GM23248 (cell line): Measurements from ENCODE around the gene DDR1. TPM values are rescaled to one million over a fixed set of nuclear protein-coding genes. Genes with fewer than 3 reads are reported as not detected.

Experiments
- DNase-seq: peaks from one replicate; pipeline ENCODE4 v3.0.0-alpha.2; 2015
- H2AFZ ChIP-seq: fragments of 200-600 bp; sonication (generic); 2 replicates; pipeline ENCODE4 v1.6.1; 2016; ENCODE audit warnings: antibody characterized with exemption
- H3F3A ChIP-seq: fragments of 200-600 bp; sonication (generic); 2 replicates; pipeline ENCODE4 v1.6.1; 2016; ENCODE audit warnings: mild to moderate bottlenecking, antibody characterized with exemption, mixed run types; ENCODE audit not compliant: insufficient read depth
- H3K27ac ChIP-seq: fragments of 200-600 bp; sonication (generic); 2 replicates; pipeline ENCODE4 v1.5.1; 2016; ENCODE audit warnings: mild to moderate bottlenecking
- H3K27me3 ChIP-seq: fragments of 200-600 bp; sonication (generic); replicated peaks from 2 replicates; pipeline ENCODE4 v1.6.1; 2016; ENCODE audit warnings: mild to moderate bottlenecking; ENCODE audit not compliant: insufficient read depth
- H3K36me3 ChIP-seq: fragments of 200-600 bp; sonication (generic); 2 replicates; pipeline ENCODE4 v1.6.1; 2016; ENCODE audit warnings: low read depth, mild to moderate bottlenecking
- H3K4me1 ChIP-seq: fragments of 200-600 bp; sonication (generic); 2 replicates; pipeline ENCODE4 v1.6.1; 2016; ENCODE audit warnings: mild to moderate bottlenecking; ENCODE audit not compliant: insufficient read depth
- H3K4me2 ChIP-seq: fragments of 200-600 bp; sonication (generic); one replicate; pipeline ENCODE4 v1.6.1; 2016; ENCODE audit warnings: mild to moderate bottlenecking; ENCODE audit not compliant: unreplicated experiment
- H3K4me3 ChIP-seq: fragments of 200-600 bp; sonication (generic); 2 replicates; pipeline ENCODE4 v1.5.1; 2016; ENCODE audit warnings: mild to moderate bottlenecking
- H3K79me2 ChIP-seq: fragments of 200-600 bp; sonication (generic); 2 replicates; pipeline ENCODE4 v1.6.1; 2016; ENCODE audit warnings: mild to moderate bottlenecking; ENCODE audit not compliant: insufficient read depth
- H3K9ac ChIP-seq: fragments of 200-600 bp; sonication (generic); 2 replicates; pipeline ENCODE4 v1.6.1; 2016; ENCODE audit warnings: mild to moderate bottlenecking
- H3K9me2 ChIP-seq: fragments of 200-600 bp; sonication (generic); 2 replicates; pipeline ENCODE4 v1.6.1; 2016; ENCODE audit warnings: mixed run types, mild to moderate bottlenecking, moderate library complexity; ENCODE audit not compliant: insufficient read depth
- H3K9me3 ChIP-seq: fragments of 200-600 bp; sonication (generic); one replicate; pipeline ENCODE4 v1.6.1; 2017; ENCODE audit warnings: low read depth
- H4K20me1 ChIP-seq: fragments of 200-600 bp; sonication (generic); 2 replicates; pipeline ENCODE4 v1.6.0; 2016; ENCODE audit not compliant: insufficient read depth
- EZH2 ChIP-seq: fragments of 200-600 bp; sonication (generic); IDR thresholded peaks from 2 replicates; pipeline ENCODE4 v1.6.1; 2018; ENCODE audit warnings: antibody characterized with exemption, mild to moderate bottlenecking; ENCODE audit not compliant: insufficient read depth, poor library complexity, severe bottlenecking
- EZH2phosphoT487 ChIP-seq: fragments of 200-600 bp; sonication (generic); IDR thresholded peaks from 2 replicates; pipeline ENCODE4 v1.6.1; 2018; ENCODE audit warnings: antibody characterized with exemption, moderate library complexity, mild to moderate bottlenecking, low read depth; ENCODE audit not compliant: insufficient read depth
- WGBS, 2 experiments: methylation state at CpG; one replicate each; pipeline ENCODE4 v1.1.6; 2015 to 2017; ENCODE audit warnings: low lambda C conversion rate in 2 of 2, low coverage in 1 of 2; ENCODE audit errors: missing lambda C conversion rate in 2 of 2; 5-methylcytosine and 5-hydroxymethylcytosine counted together
- in situ Hi-C: fragments of 300-500 bp; cut with MboI; formaldehyde crosslinking; loops from 2 replicates; pipeline ENCODE4 v1.15.0; 2020
- polyA plus RNA-seq: library from polyadenylated mRNA; unstranded; fragments of >200 nt; fragmentation: Nextera tagmentation; extraction: Ambion mirVana; gene quantifications from 2 replicates; pipeline ENCODE4 v1.2.1, GENCODE V29; 2016
- total RNA-seq: library from RNA; depleted of rRNA; stranded (reverse); fragments of >200 nt; shearing (Covaris generic); gene quantifications from 2 replicates; pipeline ENCODE4 v1.2.3, GENCODE V29; 2014

The DDR1 gene
- total and polyA plus RNA-seq, 2 experiments from 2014 or later, result 16.9 to 27.0 TPM

DNA sequence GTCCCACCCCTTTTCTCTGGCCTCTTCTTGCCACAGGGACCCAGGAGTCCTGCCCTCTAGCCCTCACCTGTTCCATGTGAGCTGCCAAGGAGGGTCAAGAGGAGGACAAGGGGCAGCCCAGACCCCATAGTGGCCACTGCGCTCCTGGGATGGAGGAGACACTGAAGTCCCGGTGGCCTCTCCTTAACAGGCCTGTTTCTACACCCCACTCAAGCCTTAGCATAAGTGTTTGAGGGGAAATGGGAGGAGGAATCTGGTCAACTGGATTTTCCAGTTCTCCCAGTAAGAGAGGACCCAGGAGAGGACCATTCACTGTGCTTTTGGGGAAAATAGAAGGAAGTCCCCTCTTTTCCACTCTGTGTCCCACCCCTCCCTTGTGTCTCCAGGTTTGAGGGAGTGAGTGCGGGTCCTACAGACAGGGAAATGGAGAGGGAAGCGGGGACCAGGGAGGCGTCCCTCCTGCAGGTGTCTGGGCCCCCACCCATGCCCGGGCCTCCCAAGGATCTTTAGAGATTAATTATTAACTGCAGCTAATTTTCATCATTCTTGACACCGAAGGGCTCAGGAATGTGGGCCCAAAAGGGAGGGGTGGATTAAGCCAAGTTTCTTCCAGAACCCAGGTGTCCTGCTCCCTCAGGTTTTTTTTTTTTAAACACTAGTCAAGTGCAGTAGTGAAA lies 47.8 kb downstream of the DDR1 start, which contains the start of gene SFTA2:
SFTA2 (minus strand) TSS at position 202 of the 677 bp plus-strand sequence; CDS start at position 128, 74 bp downstream.
- DNase-seq, result no peak
- Histone ChIP-seq H3F3A (no peaks in the 10 kb centered on the region), H3K9me3 (no peaks in the 10 kb centered on the region), H3K9me2 (no peaks in the 10 kb centered on the region), H3K27me3 (peaks cover 7% of the 10 kb centered on the region; the same call in 1 of the 2 replicates), H3K4me1 (no peaks in the 10 kb centered on the region), H3K79me2 (no peaks in the 10 kb centered on the region), H3K4me3 (no peak within 1 kb of the TSS), H3K4me2 (no peak within 1 kb of the TSS), H2AFZ (no peak within 1 kb of the TSS), H4K20me1 (no peaks in the 10 kb centered on the region), H3K27ac (no peak within 1 kb of the TSS), H3K36me3 (no peaks in the 10 kb centered on the region), H3K9ac (no peak within 1 kb of the TSS)
- in situ Hi-C loops, result no loop called here
- WGBS, 2 experiments, result 88% methylated on average over 7 of the region's 7 CpGs
- TF ChIP-seq EZH2phosphoT487 (no peak), EZH2 (no peak)

DNA sequence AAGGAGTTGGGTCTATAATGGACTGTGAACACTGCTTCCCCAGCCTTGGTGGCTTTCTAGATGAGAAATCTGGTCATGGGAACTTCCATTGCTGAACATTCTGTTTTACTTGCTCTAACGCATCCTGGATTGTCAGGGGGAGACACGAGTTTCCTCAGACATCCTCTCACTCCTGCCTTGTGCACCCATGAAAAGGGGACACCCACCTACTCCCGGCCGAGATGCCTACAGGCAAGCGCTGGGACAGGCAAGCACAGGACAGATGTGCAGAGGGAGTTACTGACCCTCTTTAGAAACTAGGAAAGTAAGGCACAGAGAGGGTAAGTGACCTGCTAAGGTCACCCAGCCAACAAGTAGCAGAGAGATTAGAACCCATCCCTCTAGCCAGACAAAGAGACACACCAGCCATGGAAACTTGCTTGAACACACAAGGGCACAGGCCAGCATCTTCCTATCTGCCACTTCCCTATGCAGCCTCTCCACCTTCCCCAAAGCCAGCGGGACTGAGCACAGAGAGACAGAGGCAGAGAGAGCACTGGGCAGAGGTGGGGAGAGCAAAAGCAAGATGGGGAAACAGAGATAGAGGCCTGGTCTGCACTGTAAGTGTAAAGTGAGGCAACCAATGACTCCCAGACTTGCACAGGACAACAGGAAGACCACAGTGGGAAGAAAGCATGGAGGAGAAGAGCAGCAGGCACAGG lies 48.5 kb downstream of the DDR1 start:
- DNase-seq, result no peak
- TF ChIP-seq EZH2 (no peak), EZH2phosphoT487 (no peak)
- Histone ChIP-seq H3K4me2 (no peak overlapping the region), H3K36me3 (no peaks in the 10 kb centered on the region), H3K9me2 (no peaks in the 10 kb centered on the region), H3K9me3 (no peaks in the 10 kb centered on the region), H3K4me1 (no peaks in the 10 kb centered on the region), H4K20me1 (no peaks in the 10 kb centered on the region), H2AFZ (no peak overlapping the region), H3K79me2 (no peaks in the 10 kb centered on the region), H3K4me3 (no peak overlapping the region), H3K9ac (no peak overlapping the region), H3K27ac (no peak overlapping the region), H3F3A (no peaks in the 10 kb centered on the region), H3K27me3 (peaks cover 7% of the 10 kb centered on the region; the same call in 1 of the 2 replicates)
- 70 to 74% methylated on average over 6 of the region's 6 CpGs for WGBS, 2 experiments
- in situ Hi-C loops, result no loop called here

DNA sequence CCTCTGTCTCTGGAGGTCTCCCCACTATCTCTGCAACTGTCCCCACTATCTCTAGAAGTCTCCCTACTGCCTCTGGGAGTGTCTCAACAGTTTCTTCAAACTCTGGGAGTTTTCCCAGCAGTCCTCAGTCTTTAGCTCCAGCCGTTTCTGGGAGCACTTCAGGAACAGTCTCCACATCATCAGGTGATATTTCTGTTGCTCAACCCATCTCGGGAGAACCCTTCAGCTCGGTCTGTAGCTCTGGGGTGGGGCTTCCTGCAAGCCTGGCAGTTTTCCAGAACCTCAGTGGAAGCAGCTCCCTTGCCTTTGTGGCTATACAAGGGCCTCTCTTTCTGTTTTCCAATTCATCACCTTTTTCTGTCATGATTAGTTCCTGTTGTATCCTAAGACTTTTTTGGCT lies 50.7 kb downstream of the DDR1 start:
- Histone ChIP-seq H2AFZ (no peak overlapping the region), H3K9me3 (no peaks in the 10 kb centered on the region), H3K4me1 (no peaks in the 10 kb centered on the region), H3K4me3 (no peak overlapping the region), H3K9me2 (no peaks in the 10 kb centered on the region), H3K9ac (no peak overlapping the region), H3K27ac (no peak overlapping the region), H3K4me2 (no peak overlapping the region), H3K79me2 (no peaks in the 10 kb centered on the region), H3K36me3 (no peaks in the 10 kb centered on the region), H3K27me3 (peaks cover 7% of the 10 kb centered on the region; the same call in 1 of the 2 replicates), H4K20me1 (no peaks in the 10 kb centered on the region), H3F3A (no peaks in the 10 kb centered on the region)
- DNase-seq, result no peak
- in situ Hi-C loops, result no loop called here
- no peak for TF ChIP-seq EZH2phosphoT487
- TF ChIP-seq EZH2, result no peak
- WGBS, 2 experiments, result 15 to 16% methylated on average over 3 of the region's 3 CpGs

DNA sequence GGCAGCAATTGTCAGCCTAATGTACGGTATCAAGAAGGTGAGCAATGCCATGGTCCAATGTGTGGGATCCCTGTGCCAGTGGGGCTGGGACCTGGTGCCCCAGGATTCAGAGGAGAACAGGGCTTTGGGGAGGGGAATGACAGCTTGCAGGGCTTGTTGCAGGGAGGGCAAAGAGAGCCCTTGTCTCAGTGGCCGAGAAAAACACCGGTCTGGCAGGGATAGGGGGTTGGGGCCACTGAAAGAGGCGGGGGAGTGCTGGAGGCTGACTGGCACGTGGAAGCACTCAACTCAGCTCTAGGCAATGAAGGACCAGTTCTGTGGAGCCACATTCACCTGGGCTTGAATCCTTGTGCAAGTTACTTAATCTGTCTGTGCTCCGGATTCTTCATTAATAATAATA lies 52.9 kb downstream of the DDR1 start:
- in situ Hi-C loops, result no loop called here
- TF ChIP-seq EZH2phosphoT487 (no peak), EZH2 (no peak)

More for the DNA sequence above, 52.9 kb downstream of the DDR1 start:
- Histone ChIP-seq H3K27ac (no peak overlapping the region), H3K4me3 (no peak overlapping the region), H3K27me3 (peaks cover 15% of the 10 kb centered on the region; the same call in 1 of the 2 replicates), H3K9me2 (no peaks in the 10 kb centered on the region), H3K36me3 (no peaks in the 10 kb centered on the region), H3K4me1 (no peaks in the 10 kb centered on the region), H3K79me2 (no peaks in the 10 kb centered on the region), H2AFZ (no peak overlapping the region), H3K4me2 (no peak overlapping the region), H3K9me3 (no peaks in the 10 kb centered on the region), H3K9ac (no peak overlapping the region), H3F3A (no peaks in the 10 kb centered on the region), H4K20me1 (no peaks in the 10 kb centered on the region)
- 48 to 50% methylated on average over 6 of the region's 6 CpGs for WGBS, 2 experiments
- no peak for DNase-seq
